ENCODE data around the gene ARHGEF3. TPM values are rescaled to one million over a fixed set of nuclear protein-coding genes. Genes with fewer than 3 reads are reported as not detected.
A peak's percentile ranks its signal among the peaks of the same experiment; 100 is the strongest.
"Not testable (repeated sequence)": the region's sequence is repeated elsewhere in the genome, so short reads cannot be mapped to it uniquely, and the experiment has no call there.

ARHGEF3 gene
- total RNA-seq, 4 donors from 2014 or later, result 13.3 to 28.5 (median 19.1) TPM

DNA sequence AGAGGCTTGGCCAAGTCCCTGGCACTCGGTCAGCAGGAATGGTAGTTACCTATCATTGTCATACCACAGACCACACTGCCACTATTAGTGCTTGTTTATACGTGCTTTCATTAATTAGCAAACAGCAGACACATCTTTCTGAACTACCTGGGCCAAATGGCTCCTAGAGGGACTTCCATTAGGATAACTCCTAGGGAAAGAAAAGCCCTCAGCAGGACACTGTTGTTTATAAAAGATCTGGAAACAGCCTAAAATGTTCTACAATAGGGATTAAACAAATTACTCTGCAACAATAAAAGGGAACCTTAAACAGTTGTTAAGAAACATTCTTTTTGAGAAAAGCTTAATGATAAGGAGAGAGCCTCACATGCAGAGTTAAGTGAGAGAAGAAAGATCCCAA lies 38.5 kb downstream of the ARHGEF3 start:
- DNase-seq (ENCODE audit: low spot score in 2 of 2), result no peak
- H3K4me3 ChIP-seq (ENCODE audit: low read depth, poor library complexity, severe bottlenecking), result no peak overlapping the region
- TF ChIP-seq, protein P1, sequence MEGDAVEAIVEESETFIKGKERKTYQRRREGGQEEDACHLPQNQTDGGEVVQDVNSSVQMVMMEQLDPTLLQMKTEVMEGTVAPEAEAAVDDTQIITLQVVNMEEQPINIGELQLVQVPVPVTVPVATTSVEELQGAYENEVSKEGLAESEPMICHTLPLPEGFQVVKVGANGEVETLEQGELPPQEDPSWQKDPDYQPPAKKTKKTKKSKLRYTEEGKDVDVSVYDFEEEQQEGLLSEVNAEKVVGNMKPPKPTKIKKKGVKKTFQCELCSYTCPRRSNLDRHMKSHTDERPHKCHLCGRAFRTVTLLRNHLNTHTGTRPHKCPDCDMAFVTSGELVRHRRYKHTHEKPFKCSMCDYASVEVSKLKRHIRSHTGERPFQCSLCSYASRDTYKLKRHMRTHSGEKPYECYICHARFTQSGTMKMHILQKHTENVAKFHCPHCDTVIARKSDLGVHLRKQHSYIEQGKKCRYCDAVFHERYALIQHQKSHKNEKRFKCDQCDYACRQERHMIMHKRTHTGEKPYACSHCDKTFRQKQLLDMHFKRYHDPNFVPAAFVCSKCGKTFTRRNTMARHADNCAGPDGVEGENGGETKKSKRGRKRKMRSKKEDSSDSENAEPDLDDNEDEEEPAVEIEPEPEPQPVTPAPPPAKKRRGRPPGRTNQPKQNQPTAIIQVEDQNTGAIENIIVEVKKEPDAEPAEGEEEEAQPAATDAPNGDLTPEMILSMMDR (IDR thresholded peaks at IDR 0.05), result no peak
- TF ChIP-seq POLR2A (IDR thresholded peaks at IDR 0.05), result no peak
- intact Hi-C loops (cut with DNase I; ENCODE audit: low total_unique reads), result no loop called here
- WGBS, 2 donors, result 74 to 91% methylated on average over 2 of the region's 2 CpGs

DNA sequence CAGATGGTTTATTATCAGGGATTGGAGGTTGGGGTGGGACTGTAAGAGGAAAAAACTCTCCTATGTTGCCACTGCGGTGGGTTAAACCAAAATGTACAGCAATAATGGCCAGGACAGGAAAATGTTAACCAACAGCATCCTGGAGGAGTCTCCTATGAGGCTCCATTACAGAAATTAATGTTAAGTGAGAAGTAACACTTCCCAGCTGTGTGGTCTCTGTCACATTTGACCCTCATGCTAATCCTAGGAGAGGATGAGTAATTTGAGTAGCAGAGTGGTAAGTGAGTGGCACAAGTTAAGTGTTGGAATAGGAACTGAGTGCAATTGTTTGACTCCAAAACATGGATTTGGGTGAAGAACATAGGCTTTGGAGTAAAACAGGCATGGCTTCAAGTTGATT lies 39.0 kb downstream of the ARHGEF3 start:
- H3K4me3 ChIP-seq (ENCODE audit: low read depth, poor library complexity, severe bottlenecking), result no peak overlapping the region
- DNase-seq (ENCODE audit: low spot score in 2 of 2), result no peak
- TF ChIP-seq, protein P1 (IDR thresholded peaks at IDR 0.05), result no peak
- TF ChIP-seq POLR2A (IDR thresholded peaks at IDR 0.05), result no peak
- 73 to 83% methylated on average over 1 of the region's 1 CpG for WGBS, 2 donors
- intact Hi-C loops (cut with DNase I; ENCODE audit: low total_unique reads), result no loop called here

DNA sequence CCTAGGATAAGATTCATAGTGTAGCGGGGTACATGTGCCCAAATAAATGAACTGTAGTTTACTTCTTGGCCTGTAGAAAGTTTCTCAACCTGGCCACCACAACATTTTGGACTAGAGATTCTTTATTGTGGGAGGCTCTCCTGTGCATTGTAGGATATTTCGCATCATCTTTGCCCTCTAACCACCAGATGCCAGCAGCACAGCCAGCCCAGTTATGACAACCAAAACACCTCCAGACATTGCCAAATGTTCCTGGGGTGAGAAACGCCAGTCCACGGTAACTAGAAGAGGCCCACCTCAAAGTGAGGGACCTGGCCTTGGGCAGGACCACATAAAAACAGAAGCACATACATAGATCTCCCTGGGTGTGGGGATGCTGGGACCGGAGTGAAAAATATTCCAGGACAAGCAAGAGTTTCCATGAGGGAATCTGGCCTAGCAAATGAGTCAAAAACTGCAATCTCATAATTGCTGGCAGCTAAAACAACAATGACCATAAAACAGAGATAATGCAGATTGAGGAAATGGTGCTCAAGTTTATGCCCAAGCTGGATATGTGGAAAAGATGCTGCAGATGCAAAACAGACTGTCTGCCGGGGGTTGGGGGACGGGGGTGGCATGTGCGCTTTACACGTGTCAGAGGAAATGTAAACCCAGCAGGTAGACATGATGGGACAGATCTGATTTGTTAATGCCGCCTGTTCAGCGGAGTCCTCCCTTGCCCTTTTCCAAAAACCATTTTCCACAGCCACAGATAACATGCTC lies 39.7 kb downstream of the ARHGEF3 start:
- intact Hi-C loops (cut with DNase I; ENCODE audit: low total_unique reads), result no loop called here
- H3K4me3 ChIP-seq (ENCODE audit: low read depth, poor library complexity, severe bottlenecking), result no peak overlapping the region
- whole genome bisulfite sequencing, 2 donors, result 58 to 78% methylated on average over 11 of the region's 11 CpGs
- TF ChIP-seq, protein P1 (IDR thresholded peaks at IDR 0.05), result no peak
- no peak for TF ChIP-seq POLR2A (IDR thresholded peaks at IDR 0.05)
- no peak for DNase-seq (ENCODE audit: low spot score in 2 of 2)

DNA sequence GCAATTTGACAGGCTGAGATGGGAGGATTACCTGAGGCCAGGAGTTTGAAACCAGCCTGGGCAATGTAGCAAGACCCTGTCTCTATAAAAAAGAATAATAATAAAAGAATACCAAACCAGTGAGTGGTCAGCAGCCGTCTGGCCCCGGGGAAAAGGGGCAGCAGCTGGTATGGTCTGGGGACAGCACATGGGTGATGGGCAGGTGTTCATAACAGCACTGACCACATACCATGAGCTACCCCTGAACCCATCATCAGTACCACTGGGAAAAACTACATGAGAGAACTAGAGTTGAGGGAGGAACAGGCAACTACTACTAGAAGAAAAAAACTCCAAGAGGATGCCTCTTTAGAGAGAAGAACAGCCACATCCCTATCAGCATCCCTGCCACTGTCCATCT lies 40.7 kb downstream of the ARHGEF3 start:
- no peak overlapping the region for H3K4me3 ChIP-seq (ENCODE audit: low read depth, poor library complexity, severe bottlenecking)
- 76 to 97% methylated on average over 2 of the region's 2 CpGs for WGBS, 2 donors
- intact Hi-C loops (cut with DNase I; ENCODE audit: low total_unique reads), result no loop called here
- DNase-seq (ENCODE audit: low spot score in 2 of 2), result no peak
- TF ChIP-seq, protein P1 (IDR thresholded peaks at IDR 0.05), result no peak
- no peak for TF ChIP-seq POLR2A (IDR thresholded peaks at IDR 0.05)

DNA sequence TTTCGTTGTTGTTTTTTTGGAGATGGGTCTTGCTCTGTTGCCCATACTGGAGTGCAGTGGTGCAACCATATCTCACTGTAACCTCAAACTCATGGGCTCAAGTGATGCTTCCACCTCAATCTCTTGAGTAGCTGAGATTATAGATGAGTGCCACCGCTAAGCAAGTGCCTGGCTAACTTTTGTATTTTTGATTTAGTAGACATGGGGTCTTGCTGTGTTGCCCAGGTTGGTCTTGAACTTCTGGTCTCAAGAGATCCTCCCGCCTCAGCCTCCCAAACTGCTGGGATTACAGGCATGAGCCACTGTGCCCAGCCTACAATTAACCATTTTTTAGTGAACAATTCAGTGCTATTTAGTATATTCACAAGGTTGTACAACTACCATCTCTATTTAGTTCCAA lies 42.2 kb downstream of the ARHGEF3 start:
- no peak overlapping the region for H3K4me3 ChIP-seq (ENCODE audit: low read depth, poor library complexity, severe bottlenecking)
- TF ChIP-seq, protein P1 (IDR thresholded peaks at IDR 0.05), result no peak
- DNase-seq (ENCODE audit: low spot score in 2 of 2), result no peak
- intact Hi-C loops (cut with DNase I; ENCODE audit: low total_unique reads), result no loop called here
- WGBS, 2 donors, result 93 to 96% methylated on average over 3 of the region's 3 CpGs

DNA sequence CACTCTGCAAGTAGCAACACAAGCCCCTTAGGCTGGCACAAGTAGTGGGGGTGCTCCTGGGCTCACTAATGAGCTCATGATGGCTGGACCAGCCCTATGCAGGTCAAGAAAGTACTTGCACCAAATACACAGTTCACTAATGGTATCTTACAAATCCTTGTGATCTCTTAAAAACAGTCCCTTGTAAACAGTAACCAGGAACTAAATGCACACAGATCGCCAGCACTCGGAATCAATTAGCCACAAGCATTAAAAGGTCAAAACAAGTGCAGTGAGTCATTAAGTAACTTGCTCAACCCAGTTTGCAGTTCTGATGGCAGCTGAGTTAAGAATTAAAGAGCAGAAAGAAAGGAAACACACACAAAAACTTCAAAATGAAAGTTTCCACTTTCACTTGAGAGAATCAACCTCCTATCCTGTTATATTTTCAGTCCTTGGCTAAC lies 43.2 kb downstream of the ARHGEF3 start:
- DNase-seq (ENCODE audit: low spot score in 2 of 2), result peak in 1 of 2 donors; percentile 42
- intact Hi-C loops (cut with DNase I; ENCODE audit: low total_unique reads), result no loop called here
- WGBS, 2 donors, result 2 to 4% methylated on average over 2 of the region's 2 CpGs
- TF ChIP-seq, protein P1 (IDR thresholded peaks at IDR 0.05), result no peak
- no peak for TF ChIP-seq POLR2A (IDR thresholded peaks at IDR 0.05)
- no peak overlapping the region for H3K4me3 ChIP-seq (ENCODE audit: low read depth, poor library complexity, severe bottlenecking)

DNA sequence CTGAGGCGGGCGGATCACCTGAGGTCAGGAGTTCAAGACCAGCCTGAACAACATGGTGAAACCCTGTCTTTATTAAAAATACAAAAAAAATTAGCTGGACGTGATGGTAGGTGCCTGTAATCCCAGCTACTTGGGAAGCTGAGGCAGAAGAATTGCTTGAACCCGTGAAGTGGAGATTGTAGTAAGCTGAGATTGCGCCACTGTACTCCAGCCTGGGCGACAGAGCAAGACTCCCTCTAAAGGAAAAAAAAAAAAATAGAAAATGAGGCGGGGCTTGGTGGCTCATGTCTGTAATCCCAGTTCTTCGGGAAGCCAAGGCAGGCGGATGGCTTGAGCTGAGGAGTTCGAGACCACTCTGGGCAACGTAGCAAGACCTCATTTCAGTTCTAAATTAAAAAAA lies 43.7 kb downstream of the ARHGEF3 start:
- intact Hi-C loops (cut with DNase I; ENCODE audit: low total_unique reads); DNase-seq (ENCODE audit: low spot score in 2 of 2); H3K4me3 ChIP-seq (ENCODE audit: low read depth, poor library complexity, severe bottlenecking): not testable (repeated sequence)
- 91 to 92% methylated on average over 11 of the region's 11 CpGs for WGBS, 2 donors

All from lower leg skin (tissue), 4 donors.